Measurements from ENCODE around the gene UBA3.

The UBA3 gene

DNA sequence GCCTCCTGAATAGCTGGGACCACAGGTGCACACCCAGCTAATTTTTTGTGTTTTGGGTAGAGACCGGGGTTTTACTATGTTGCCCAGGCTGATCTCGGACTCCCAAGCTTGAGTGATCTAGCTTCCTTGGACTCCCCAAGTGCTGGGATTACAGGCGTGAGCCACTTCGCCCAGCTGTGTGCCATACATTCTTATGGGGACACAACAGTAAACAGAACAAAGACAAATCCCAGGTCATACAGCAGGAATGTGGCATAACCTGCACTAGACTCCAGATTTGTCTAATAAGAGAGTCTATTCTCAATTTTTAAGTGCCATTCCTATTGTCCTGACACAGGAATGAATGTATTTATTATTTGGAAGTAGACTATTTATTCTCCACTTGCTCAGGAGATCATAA, 22.2 kb upstream of the UBA3 start:
- Histone ChIP-seq H3K36me3 (ENCODE audit: control insufficient read depth in 2 of 2, insufficient read depth in 2 of 2, low read length in 2 of 2) (peaks cover 17 to 26% of the 10 kb centered on the region in 2 donors), H3K4me3 (ENCODE audit: low read length in 2 of 2) (no peak overlapping the region), H3K9ac (ENCODE audit: low read length in 2 of 2) (no peak overlapping the region), H3K27ac (ENCODE audit: low read length) (no peak overlapping the region), H3K4me1 (ENCODE audit: control insufficient read depth, insufficient read depth, low read length) (peaks cover 3% of the 10 kb centered on the region), H3K9me3 (ENCODE audit: control insufficient read depth in 2 of 2, low read length in 2 of 2) (no peaks in the 10 kb centered on the region), H3K27me3 (ENCODE audit: control insufficient read depth in 1 of 2, insufficient read depth in 2 of 2, low read length in 2 of 2) (no peaks in the 10 kb centered on the region)

DNA sequence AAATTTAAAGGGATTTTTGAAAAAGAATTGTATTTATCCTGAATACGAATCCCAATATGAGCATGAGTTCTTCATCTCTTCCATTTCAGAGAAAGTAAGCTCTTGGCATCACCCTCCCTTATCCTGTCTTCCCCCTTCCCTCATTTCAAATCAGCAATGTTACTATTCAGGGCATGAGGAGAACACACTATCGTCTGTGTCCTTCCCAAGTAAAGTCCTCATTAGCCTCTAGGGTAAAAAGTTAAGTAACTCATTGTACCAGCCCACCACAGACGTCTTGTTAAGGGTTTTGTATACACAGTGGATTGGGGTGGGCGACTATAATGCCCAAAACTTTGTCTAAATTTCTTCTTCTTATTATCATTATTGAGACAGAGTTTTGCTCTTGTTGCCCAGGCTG, 19.4 kb upstream of the UBA3 start:
- Histone ChIP-seq H3K4me3 (ENCODE audit: low read length in 2 of 2) (no peak overlapping the region), H3K9ac (ENCODE audit: low read length in 2 of 2) (no peak overlapping the region), H3K4me1 (ENCODE audit: control insufficient read depth, insufficient read depth, low read length) (peaks cover 15% of the 10 kb centered on the region), H3K36me3 (ENCODE audit: control insufficient read depth in 2 of 2, insufficient read depth in 2 of 2, low read length in 2 of 2) (peaks cover 18 to 26% of the 10 kb centered on the region in 2 donors), H3K27ac (ENCODE audit: low read length) (no peak overlapping the region), H3K9me3 (ENCODE audit: control insufficient read depth in 2 of 2, low read length in 2 of 2) (no peaks in the 10 kb centered on the region), H3K27me3 (ENCODE audit: control insufficient read depth in 1 of 2, insufficient read depth in 2 of 2, low read length in 2 of 2) (no peaks in the 10 kb centered on the region)

DNA sequence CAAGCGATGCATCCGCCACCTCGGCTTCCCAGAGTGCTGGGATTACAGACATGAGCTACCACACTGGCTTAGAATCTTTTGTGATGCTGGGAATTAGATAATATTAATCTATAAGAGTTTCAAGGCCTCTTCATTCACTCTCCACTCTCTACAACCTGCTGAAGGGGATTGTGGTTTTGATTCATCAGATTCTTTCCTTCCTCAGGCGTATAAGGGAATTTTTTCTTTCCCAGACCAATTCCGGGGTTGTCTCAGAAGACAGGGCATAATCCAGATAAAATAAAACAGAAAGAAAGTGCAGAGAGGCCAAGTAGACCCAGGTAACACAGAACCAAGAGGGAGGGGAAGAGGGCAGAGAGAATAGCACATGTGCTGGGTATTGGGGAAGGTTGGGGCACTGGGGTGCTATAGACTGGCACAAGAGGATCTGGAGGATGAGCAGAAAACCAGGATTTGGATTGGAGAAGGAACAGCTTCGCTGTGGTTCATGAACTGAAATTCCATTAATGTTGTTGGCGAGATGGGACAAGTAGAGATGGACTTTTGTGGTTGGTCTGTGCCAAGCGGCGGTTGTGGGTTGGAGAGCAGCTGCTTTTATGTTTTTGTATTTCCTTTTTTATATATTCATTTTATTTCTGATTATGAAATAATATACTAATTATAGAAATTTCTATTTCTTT, 17.4 kb upstream of the UBA3 start:
- Histone ChIP-seq H3K27me3 (ENCODE audit: control insufficient read depth in 1 of 2, insufficient read depth in 2 of 2, low read length in 2 of 2) (no peaks in the 10 kb centered on the region), H3K9me3 (ENCODE audit: control insufficient read depth in 2 of 2, low read length in 2 of 2) (no peaks in the 10 kb centered on the region), H3K27ac (ENCODE audit: low read length) (peak overlapping the region; percentile 18), H3K4me1 (ENCODE audit: control insufficient read depth, insufficient read depth, low read length) (peaks cover 34% of the 10 kb centered on the region), H3K4me3 (ENCODE audit: low read length in 2 of 2) (no peak overlapping the region), H3K36me3 (ENCODE audit: control insufficient read depth in 2 of 2, insufficient read depth in 2 of 2, low read length in 2 of 2) (peaks cover 5 to 10% of the 10 kb centered on the region in 2 donors), H3K9ac (ENCODE audit: low read length in 2 of 2) (no peak overlapping the region)

DNA sequence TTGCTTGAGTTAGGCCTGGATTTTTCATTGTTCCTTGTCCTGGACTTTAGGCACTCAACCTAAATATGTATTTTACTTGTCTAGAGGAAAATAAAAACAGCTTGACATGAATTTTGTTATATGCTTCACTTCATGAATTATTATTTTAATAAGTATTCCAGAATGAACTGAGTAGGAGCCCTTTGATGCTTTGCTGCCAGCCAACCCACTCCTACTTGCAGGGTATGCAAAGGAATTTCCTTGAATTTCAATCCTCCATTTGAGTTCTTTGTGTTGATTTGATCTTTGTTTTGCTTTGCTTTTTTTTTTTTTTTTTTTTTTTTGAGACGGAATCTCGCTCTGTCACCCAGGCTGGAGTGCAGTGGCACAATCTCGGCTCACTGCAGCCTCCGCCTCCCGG, 16.1 kb upstream of the UBA3 start:
- Histone ChIP-seq H3K27me3 (ENCODE audit: control insufficient read depth in 1 of 2, insufficient read depth in 2 of 2, low read length in 2 of 2) (no peaks in the 10 kb centered on the region), H3K4me3 (ENCODE audit: low read length in 2 of 2) (no peak overlapping the region), H3K27ac (ENCODE audit: low read length) (peak overlapping the region; percentile 58), H3K9me3 (ENCODE audit: control insufficient read depth in 2 of 2, low read length in 2 of 2) (no peaks in the 10 kb centered on the region), H3K9ac (ENCODE audit: low read length in 2 of 2) (no peak overlapping the region), H3K36me3 (ENCODE audit: control insufficient read depth in 2 of 2, insufficient read depth in 2 of 2, low read length in 2 of 2) (peaks cover 0 to 4% of the 10 kb centered on the region in 2 donors), H3K4me1 (ENCODE audit: control insufficient read depth, insufficient read depth, low read length) (peaks cover 42% of the 10 kb centered on the region)

DNA sequence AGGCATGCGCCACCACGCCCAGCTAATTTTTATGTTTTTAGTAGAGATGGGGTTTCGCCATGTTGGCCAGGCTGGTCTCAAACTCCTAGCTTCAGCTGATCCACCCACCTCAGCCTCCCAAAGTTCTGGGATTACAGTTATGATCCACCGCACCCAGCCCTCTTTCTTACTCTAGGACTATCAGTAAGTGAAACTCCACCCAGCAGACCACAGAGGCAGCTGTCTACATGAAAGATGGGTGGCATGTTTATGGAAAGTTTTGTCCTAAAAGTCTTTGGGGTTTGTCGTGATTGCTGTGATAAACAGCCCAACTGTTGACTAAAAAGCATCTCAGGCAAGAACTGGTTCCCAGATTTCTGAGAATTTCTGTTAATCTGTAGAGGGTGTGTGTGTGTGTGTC, 15.5 kb upstream of the UBA3 start:
- H3K9ac ChIP-seq (ENCODE audit: low read length in 2 of 2) = no peak overlapping the region
- H3K4me1 ChIP-seq (ENCODE audit: control insufficient read depth, insufficient read depth, low read length) = peaks cover 47% of the 10 kb centered on the region
- no peaks in the 10 kb centered on the region for H3K27me3 ChIP-seq (ENCODE audit: control insufficient read depth in 1 of 2, insufficient read depth in 2 of 2, low read length in 2 of 2)
- peaks cover 0 to 4% of the 10 kb centered on the region in 2 donors for H3K36me3 ChIP-seq (ENCODE audit: control insufficient read depth in 2 of 2, insufficient read depth in 2 of 2, low read length in 2 of 2)
- H3K27ac ChIP-seq (ENCODE audit: low read length) = peak overlapping the region; percentile 58
- H3K9me3 ChIP-seq (ENCODE audit: control insufficient read depth in 2 of 2, low read length in 2 of 2) = no peaks in the 10 kb centered on the region
- H3K4me3 ChIP-seq (ENCODE audit: low read length in 2 of 2) = no peak overlapping the region

DNA sequence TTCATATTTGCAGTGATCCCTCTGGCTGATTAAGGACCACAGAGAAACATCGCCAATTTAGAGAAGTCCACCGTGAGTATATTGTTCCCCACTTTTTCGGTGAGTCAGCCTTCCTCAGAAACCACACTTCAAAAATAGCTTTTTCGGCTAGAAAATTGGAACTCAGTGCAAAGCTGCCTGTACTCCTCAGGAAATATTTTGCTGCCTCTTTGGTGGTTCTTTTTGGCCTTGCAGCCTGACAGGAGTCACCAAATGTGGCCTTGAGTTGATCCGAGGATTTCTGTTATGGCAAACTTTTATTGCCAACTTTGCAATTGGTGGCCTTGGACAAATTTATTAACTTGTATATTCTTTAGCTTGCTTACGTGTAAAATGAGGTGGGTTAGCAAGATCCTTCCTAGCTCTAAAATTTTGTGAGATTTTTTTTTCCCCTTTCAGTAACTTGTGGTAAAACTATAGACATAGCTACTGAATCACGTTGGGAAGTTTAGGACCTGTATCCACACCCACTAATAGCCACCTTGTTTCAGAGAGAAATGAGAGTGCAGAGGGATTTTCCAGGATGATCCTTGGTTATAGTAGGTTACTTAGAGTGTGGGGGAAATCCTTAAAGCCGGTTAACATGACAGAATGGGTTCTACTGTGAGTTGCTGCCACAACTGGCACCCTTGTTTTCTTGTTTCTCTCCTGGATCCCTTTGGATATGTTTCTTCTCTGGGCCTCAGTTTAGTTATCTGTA, 14.5 kb upstream of the UBA3 start:
- peak overlapping the region; percentile 58 for H3K27ac ChIP-seq (ENCODE audit: low read length)
- H3K36me3 ChIP-seq (ENCODE audit: control insufficient read depth in 2 of 2, insufficient read depth in 2 of 2, low read length in 2 of 2) = peaks cover 0 to 2% of the 10 kb centered on the region in 2 donors
- H3K4me3 ChIP-seq (ENCODE audit: low read length in 2 of 2) = peak overlapping the region in 1 of 2 donors; percentile 47
- no peaks in the 10 kb centered on the region for H3K9me3 ChIP-seq (ENCODE audit: control insufficient read depth in 2 of 2, low read length in 2 of 2)
- no peak overlapping the region for H3K9ac ChIP-seq (ENCODE audit: low read length in 2 of 2)
- H3K27me3 ChIP-seq (ENCODE audit: control insufficient read depth in 1 of 2, insufficient read depth in 2 of 2, low read length in 2 of 2) = no peaks in the 10 kb centered on the region
- H3K4me1 ChIP-seq (ENCODE audit: control insufficient read depth, insufficient read depth, low read length) = peaks cover 55% of the 10 kb centered on the region

DNA sequence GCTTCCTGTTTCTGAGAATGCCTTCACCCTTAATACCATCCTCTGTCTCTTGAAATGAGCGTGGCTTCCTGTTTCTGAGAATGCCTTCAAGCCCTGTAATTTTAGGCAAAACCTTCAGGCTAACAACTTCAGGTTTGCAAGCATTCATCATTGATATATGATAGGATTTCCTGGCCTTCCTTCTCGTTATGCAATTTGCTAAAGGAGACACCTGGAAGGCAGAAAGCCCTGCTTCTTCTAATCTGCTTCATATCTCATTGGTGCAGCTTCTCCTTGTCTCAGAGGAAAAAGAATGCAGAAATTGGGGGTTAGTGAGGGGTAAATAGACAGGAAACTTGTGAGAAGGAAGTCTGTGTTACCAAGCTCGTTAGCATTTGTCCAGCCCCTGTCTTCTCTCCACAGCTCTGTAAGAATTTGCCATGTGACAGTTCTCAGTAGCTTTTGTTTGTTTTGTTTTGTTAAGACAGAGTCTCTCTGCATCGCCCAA, 11.9 kb upstream of the UBA3 start:
- peaks cover 75% of the 10 kb centered on the region for H3K4me1 ChIP-seq (ENCODE audit: control insufficient read depth, insufficient read depth, low read length)

DNA sequence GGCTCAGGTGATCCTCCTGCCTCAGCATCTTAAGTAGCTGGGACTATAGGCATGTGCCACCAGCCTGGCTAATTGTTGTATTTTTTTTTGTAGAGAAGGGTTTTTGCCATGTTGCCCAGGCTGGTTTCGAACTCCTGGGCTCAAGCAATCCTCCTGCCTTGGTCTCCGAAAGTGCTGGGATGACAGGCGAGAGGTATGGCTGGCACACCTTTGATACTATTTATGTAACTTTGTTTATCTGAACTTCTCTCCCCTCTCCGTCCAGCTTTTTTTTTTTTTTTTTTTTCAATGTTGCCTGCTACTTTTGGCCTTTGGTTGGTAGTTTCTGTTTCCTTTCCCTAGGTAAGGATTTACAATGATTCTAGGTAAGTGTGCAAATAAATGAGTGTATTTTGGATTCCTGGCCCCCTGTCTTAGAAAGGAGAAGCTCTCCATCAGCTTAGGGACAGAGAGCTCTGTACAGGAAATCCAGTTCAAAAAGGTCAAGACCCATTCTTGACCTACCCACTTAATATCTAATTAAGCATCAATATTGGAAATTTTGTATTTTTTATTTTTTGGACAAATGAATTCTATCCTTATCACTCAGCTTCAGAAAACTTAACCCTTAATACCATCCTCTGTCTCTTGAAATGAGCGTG, 11.3 kb upstream of the UBA3 start:
- Histone ChIP-seq H3K27ac (ENCODE audit: low read length) (peak overlapping the region; percentile 31), H3K27me3 (ENCODE audit: control insufficient read depth in 1 of 2, insufficient read depth in 2 of 2, low read length in 2 of 2) (no peaks in the 10 kb centered on the region), H3K36me3 (ENCODE audit: control insufficient read depth in 2 of 2, insufficient read depth in 2 of 2, low read length in 2 of 2) (peaks cover 0 to 6% of the 10 kb centered on the region in 2 donors), H3K9ac (ENCODE audit: low read length in 2 of 2) (no peak overlapping the region), H3K9me3 (ENCODE audit: control insufficient read depth in 2 of 2, low read length in 2 of 2) (no peaks in the 10 kb centered on the region), H3K4me3 (ENCODE audit: low read length in 2 of 2) (no peak overlapping the region), H3K4me1 (ENCODE audit: control insufficient read depth, insufficient read depth, low read length) (peaks cover 76% of the 10 kb centered on the region)

More for the DNA sequence above, 11.9 kb upstream of the UBA3 start:
- H3K9me3 ChIP-seq (ENCODE audit: control insufficient read depth in 2 of 2, low read length in 2 of 2) = no peaks in the 10 kb centered on the region
- H3K27me3 ChIP-seq (ENCODE audit: control insufficient read depth in 1 of 2, insufficient read depth in 2 of 2, low read length in 2 of 2) = no peaks in the 10 kb centered on the region
- H3K4me3 ChIP-seq (ENCODE audit: low read length in 2 of 2) = peak overlapping the region; percentile 23 to 44
- H3K36me3 ChIP-seq (ENCODE audit: control insufficient read depth in 2 of 2, insufficient read depth in 2 of 2, low read length in 2 of 2) = peaks cover 0 to 6% of the 10 kb centered on the region in 2 donors
- no peak overlapping the region for H3K9ac ChIP-seq (ENCODE audit: low read length in 2 of 2)
- peak overlapping the region; percentile 25 for H3K27ac ChIP-seq (ENCODE audit: low read length)

DNA sequence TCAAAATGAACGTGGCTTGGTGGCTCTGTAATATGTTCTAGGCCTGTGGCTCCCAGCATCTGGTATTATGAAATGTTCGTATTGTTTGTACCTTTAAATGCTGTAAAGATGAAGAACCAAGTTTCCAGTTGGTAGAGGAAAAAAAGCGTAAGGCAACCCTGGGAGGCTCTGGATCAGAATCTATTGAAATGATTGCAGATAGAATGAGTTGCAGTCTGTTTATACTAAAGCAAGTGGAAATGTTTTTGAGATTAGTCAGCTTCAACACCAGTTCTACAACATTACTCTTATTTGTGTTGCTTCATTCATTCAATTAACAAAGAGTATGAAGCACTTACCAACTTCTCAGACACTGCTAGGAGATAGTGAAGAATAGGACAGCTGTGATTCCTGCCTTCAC, 9.9 kb upstream of the UBA3 start:
- Histone ChIP-seq H3K27ac (ENCODE audit: low read length) (no peak overlapping the region), H3K27me3 (ENCODE audit: control insufficient read depth in 1 of 2, insufficient read depth in 2 of 2, low read length in 2 of 2) (no peaks in the 10 kb centered on the region), H3K4me3 (ENCODE audit: low read length in 2 of 2) (peak overlapping the region in 1 of 2 donors; percentile 51), H3K9ac (ENCODE audit: low read length in 2 of 2) (peak overlapping the region in 1 of 2 donors; percentile 40), H3K9me3 (ENCODE audit: control insufficient read depth in 2 of 2, low read length in 2 of 2) (no peaks in the 10 kb centered on the region), H3K4me1 (ENCODE audit: control insufficient read depth, insufficient read depth, low read length) (peaks cover 79% of the 10 kb centered on the region), H3K36me3 (ENCODE audit: control insufficient read depth in 2 of 2, insufficient read depth in 2 of 2, low read length in 2 of 2) (peaks cover 0 to 4% of the 10 kb centered on the region in 2 donors)

DNA sequence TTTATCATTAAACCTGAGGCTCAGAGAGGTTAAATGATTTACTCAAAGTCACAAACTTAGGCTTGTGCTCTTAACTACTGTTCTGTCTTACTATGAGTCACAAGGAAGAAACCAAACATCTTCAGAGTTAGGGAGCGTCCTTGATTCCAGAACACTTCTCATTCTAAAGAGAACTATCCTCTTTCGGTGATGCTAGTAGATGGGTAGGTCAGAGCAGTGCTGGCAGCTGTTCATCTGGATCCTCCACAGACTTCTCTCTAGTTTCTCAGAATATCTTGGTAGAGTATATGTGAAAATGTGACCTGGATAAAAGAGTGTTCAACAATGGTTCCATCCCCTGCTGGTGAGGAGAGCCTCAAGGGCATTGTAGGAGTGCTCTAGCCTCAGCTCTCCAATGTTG, 7.9 kb upstream of the UBA3 start:
- Histone ChIP-seq H3K36me3 (ENCODE audit: control insufficient read depth in 2 of 2, insufficient read depth in 2 of 2, low read length in 2 of 2) (peaks cover 0 to 4% of the 10 kb centered on the region in 2 donors), H3K27ac (ENCODE audit: low read length) (peak overlapping the region; percentile 1), H3K27me3 (ENCODE audit: control insufficient read depth in 1 of 2, insufficient read depth in 2 of 2, low read length in 2 of 2) (no peaks in the 10 kb centered on the region), H3K9me3 (ENCODE audit: control insufficient read depth in 2 of 2, low read length in 2 of 2) (no peaks in the 10 kb centered on the region), H3K4me3 (ENCODE audit: low read length in 2 of 2) (peak overlapping the region; percentile 44 to 47), H3K9ac (ENCODE audit: low read length in 2 of 2) (no peak overlapping the region), H3K4me1 (ENCODE audit: control insufficient read depth, insufficient read depth, low read length) (peaks cover 69% of the 10 kb centered on the region)
